Astrocyte (in vitro differentiated cells and primary cell): ENCODE data around the gene ZAP70.

Source experiments
- EZH2 ChIP-seq: IDR thresholded peaks from 2 replicates; pipeline ENCODE4 v1.6.1; 2012; ENCODE audit warnings: mild to moderate bottlenecking, low read length, inconsistent platforms; ENCODE audit not compliant: insufficient read depth
- TF ChIP-seq, protein P1 (sequence below): IDR thresholded peaks from 2 replicates; pipeline ENCODE4 v1.5.1; 2011; ENCODE audit warnings: low read depth, mild to moderate bottlenecking, inconsistent platforms, low read length, moderate library complexity; ENCODE audit not compliant: insufficient read depth

DNA sequence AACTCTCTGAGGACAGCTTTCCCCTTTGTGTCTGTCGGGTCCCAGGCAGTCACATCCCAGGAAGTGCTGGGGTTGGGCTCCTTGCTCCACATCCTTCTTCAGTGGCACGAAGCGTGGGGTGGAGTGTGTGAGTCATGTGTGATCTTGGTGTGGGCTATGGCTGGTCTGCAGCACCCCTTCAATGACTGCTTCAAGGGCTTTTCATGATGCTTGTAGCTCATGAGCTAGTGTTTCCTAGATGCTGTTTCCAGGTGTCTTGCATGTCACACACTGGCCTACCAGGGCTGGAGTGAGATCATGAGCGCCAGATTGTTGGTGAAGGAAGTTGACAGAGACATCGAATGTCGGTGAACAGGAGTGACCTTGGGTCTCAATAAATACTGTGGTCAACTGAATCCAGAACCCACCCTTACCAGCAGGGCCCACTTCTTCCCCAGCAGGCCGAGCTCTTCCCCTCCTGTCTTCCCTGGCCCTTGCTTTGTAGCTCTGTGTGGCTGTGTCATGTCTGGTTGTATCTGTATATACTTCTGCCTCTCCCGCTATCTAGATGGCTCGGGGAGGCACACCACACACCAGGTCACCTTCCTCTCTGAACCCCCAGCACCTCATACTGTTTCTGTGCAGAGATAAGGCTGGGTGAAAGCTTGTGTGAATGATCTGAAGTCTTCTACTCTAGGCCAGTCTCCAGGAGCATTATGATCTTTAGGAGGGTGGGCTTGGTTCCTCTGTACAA lies 40.0 kb upstream of the ZAP70 start:
- TF ChIP-seq, protein P1, sequence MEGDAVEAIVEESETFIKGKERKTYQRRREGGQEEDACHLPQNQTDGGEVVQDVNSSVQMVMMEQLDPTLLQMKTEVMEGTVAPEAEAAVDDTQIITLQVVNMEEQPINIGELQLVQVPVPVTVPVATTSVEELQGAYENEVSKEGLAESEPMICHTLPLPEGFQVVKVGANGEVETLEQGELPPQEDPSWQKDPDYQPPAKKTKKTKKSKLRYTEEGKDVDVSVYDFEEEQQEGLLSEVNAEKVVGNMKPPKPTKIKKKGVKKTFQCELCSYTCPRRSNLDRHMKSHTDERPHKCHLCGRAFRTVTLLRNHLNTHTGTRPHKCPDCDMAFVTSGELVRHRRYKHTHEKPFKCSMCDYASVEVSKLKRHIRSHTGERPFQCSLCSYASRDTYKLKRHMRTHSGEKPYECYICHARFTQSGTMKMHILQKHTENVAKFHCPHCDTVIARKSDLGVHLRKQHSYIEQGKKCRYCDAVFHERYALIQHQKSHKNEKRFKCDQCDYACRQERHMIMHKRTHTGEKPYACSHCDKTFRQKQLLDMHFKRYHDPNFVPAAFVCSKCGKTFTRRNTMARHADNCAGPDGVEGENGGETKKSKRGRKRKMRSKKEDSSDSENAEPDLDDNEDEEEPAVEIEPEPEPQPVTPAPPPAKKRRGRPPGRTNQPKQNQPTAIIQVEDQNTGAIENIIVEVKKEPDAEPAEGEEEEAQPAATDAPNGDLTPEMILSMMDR: no peak
- no peak for TF ChIP-seq EZH2
